ENCODE data around the gene ADAMTSL1.

DNA sequence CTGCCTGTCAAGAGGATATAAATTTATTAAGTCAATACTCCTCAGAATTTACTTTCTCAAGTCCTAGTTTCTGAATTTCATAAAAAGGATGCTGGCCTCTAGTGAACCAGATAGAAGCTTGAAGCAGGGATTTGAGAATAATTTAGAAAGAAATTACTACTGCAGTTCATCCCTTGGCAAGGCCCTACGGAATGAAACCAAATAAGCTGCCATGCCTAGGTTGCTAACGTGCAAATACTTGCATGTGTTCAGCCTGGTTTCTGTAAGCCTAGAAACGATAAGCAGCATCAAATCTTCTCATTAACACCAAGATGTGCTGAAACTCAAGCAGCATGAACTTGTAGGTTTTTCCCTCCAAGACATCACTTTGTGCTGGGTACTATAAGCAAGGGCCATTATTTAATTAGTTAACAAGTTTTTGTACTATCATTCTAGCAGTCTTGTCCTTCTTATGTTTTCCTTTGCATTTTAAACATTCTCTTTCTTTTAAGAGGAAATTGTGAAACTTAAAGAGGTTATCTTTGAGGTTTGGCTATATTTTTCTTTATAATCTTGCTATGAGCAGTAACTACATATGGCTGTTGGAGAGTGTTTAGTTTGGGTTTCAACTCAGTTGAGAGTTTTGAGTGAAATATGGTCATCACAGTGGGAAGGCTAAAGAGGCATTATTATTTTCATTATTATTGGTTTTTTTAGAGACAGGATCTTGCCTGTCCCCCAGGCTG lies 71.8 kb downstream of the ADAMTSL1 start:
- TF ChIP-seq, protein P1, sequence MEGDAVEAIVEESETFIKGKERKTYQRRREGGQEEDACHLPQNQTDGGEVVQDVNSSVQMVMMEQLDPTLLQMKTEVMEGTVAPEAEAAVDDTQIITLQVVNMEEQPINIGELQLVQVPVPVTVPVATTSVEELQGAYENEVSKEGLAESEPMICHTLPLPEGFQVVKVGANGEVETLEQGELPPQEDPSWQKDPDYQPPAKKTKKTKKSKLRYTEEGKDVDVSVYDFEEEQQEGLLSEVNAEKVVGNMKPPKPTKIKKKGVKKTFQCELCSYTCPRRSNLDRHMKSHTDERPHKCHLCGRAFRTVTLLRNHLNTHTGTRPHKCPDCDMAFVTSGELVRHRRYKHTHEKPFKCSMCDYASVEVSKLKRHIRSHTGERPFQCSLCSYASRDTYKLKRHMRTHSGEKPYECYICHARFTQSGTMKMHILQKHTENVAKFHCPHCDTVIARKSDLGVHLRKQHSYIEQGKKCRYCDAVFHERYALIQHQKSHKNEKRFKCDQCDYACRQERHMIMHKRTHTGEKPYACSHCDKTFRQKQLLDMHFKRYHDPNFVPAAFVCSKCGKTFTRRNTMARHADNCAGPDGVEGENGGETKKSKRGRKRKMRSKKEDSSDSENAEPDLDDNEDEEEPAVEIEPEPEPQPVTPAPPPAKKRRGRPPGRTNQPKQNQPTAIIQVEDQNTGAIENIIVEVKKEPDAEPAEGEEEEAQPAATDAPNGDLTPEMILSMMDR (IDR thresholded peaks at IDR 0.05; ENCODE audit: extremely low read depth in 1 of 2, insufficient read depth in 1 of 2, low read depth in 1 of 2, low read length in 2 of 2), result no peak
- TF ChIP-seq MAX (IDR thresholded peaks at IDR 0.05; ENCODE audit: insufficient read depth, insufficient read length) (no peak), FOS (IDR thresholded peaks at IDR 0.05; ENCODE audit: borderline replicate concordance, insufficient read depth, low read length) (no peak), GATA2 (IDR thresholded peaks at IDR 0.05; ENCODE audit: insufficient read depth, insufficient read length, low read depth, low read length) (no peak)
